Subcutaneous adipose tissue (tissue), 4 donors: ENCODE measurements around the gene H3-3A. TPM values are rescaled to one million over a fixed set of nuclear protein-coding genes. Genes with fewer than 3 reads are reported as not detected.

Experiments
- total RNA-seq, 4 donors: library from RNA; depleted of rRNA; stranded (reverse); fragments of >200 nt; gene quantifications; one replicate each; pipeline ENCODE4 v1.1.0, GENCODE V29; 2016
- TF ChIP-seq, protein P1 (sequence below): fragments of 450-650 bp; IDR thresholded peaks from one replicate; pipeline ENCODE4 v1.5.1; 2016; ENCODE audit warnings: low read depth, mild to moderate bottlenecking, control low read depth, antibody characterized with exemption, moderate library complexity

H3-3A gene
- total RNA-seq, 4 donors from 2014 or later: 191 to 368 (median 329) TPM

DNA sequence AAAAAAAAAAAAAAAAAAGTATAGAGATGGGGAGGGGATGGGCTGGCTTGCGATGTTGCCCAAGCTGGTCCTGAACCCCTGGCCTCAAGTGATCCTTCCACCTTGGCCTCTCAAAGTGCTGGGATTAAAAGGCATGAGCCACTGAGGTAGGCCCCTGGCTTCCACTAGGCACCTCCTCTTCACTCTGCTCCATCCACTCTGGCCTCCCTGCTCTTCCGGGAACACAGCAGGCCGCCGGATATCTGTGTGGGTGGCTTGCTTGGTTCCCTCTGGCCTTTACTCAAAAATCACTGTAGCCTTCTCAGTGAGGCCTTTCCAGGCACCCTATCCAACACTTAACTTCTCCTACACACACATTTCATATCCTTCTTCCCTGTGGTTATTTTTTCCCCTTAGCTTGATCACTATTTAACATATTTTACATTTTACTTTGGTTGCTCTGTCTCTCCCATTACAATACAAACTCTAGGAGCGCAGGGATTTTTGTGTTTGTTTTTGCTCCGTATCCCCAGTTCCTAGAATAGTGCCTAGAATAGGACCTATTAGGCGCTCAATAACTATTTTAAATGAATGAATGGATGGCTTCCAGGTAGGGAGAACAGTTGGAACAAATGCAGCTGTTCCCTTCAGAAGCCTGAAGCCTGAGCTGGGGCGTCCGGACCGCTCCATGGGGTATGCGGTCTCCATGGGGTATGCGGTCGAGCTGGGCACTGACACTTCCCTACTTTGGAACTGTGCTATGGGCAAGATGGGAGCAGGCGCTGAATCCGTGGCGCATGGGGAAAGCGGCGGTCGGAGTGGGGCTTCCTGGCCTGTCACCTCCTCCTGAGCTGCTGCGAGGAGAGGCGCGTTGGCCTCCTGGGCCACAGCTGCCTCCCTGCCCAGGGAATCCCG is 46.7 kb downstream of the H3-3A start:
- TF ChIP-seq, protein P1, sequence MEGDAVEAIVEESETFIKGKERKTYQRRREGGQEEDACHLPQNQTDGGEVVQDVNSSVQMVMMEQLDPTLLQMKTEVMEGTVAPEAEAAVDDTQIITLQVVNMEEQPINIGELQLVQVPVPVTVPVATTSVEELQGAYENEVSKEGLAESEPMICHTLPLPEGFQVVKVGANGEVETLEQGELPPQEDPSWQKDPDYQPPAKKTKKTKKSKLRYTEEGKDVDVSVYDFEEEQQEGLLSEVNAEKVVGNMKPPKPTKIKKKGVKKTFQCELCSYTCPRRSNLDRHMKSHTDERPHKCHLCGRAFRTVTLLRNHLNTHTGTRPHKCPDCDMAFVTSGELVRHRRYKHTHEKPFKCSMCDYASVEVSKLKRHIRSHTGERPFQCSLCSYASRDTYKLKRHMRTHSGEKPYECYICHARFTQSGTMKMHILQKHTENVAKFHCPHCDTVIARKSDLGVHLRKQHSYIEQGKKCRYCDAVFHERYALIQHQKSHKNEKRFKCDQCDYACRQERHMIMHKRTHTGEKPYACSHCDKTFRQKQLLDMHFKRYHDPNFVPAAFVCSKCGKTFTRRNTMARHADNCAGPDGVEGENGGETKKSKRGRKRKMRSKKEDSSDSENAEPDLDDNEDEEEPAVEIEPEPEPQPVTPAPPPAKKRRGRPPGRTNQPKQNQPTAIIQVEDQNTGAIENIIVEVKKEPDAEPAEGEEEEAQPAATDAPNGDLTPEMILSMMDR: no peak

DNA sequence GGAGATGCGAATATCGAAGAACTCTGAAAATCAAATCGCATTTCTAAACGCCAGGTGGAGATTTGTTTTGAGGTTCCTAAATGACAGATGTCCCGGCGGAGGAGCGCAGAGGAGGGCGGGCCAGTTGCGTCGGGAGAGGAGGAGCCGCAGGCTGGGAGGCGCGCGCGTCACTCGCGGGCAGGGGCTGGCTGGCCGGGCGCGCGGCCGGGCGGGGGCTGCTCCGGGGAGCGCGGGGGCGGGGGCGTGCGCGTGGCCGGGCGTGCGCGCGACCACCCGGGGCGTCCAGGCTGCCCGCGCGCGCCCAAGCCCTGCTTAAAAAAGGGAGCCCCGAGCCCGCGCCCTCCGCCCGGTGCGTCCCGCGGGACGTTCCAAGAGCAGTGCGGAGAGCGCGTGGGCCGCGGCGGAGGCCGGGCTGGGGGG is 47.3 kb downstream of the H3-3A start:
- TF ChIP-seq, protein P1: no peak

DNA sequence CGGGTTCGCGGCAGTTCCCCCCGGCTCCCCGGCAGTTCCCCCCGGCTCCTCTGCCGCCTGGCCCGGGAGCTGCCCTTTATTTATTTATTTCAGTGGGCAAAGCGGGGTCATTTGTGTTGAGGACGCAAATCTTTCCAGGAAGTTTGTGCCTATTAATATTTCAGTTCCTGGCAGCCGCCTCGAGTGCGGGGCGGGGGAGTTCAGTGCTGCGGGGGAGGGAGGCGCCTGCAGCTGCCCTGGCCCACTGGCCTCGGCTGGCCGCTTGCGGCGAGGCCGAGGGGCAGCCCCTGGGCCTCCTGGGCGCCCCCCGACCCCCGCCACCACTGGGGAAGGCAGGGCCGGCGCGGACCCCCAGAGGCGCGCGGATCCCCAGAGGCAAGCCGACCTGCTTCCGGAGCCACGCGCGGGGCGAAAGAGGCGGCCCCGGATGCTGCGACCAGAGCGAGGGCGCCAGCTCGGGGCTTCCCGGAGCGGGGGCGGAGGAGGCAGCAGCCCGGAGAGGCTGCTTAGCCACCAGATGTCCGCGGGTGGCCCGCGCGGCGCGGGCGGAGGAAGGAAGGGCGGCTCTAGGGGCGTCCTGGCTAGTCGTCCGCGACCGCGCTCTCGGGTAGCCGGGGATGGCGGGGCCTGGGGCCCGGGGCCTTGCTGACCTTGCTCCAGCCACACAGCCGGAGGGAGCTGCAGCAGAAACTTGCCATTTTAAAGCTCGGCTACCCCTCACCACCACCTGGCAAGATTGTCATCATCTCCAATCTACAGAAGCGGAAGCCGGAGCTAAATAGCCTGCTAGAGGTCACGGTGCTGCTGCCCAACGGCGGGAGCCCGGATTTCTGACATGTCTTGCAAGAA is 48.0 kb downstream of the H3-3A start:
- TF ChIP-seq, protein P1: no peak

DNA sequence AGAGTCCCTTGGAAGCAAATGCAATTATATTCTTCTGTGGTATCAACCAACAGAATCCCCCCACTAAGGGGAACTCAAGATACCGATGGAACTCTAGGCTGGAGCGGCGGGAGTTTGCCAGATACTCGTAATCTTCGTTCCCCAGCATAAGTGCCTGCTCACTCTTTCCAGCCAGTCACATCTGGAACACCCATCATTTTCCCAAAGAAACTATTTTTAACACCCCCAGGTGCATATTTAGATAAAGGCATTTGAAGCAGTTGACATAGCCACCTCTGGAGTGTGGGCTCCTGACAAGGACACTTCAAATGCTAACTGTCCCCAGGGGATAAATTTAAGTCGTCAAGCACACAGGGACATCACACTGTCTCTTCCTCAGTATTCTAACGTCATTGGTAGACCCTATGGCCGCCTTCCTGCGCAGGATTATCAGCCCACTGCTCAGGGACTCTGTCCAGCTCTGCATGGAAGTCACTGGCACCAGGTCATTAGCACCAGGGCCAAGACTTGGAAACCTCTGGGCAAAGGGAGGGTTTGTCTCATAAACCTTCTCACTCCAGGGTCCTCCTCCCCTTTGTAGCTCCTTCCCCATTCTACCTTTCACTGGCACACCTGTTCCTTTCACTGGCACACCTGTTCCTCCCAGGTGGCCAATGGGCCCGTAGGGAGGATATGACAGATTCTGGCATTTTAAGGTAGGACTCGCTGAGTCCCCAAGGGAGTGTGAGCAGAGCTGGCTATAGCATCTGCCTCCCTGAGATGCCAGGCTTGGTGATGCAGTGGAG is 48.8 kb downstream of the H3-3A start:
- TF ChIP-seq, protein P1: no peak

DNA sequence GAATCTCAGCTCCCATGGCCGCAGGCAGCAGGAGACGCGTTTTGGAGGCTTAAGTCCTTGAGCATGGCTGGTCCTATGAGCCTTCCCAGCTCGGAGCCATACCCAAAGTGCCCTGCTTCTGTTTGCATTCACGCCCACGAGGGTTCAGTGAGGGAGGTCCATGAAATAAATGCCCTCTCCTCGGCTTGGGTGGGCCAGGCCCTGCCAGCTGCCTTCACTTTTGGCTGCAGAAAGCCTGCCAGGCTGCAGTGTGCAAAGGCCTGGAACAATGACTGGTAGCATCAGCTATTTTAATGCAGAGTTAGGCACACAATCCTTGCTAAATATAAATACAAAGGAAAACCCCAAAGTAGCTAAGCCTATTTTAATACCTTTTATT is 49.4 kb downstream of the H3-3A start:
- TF ChIP-seq, protein P1: no peak

DNA sequence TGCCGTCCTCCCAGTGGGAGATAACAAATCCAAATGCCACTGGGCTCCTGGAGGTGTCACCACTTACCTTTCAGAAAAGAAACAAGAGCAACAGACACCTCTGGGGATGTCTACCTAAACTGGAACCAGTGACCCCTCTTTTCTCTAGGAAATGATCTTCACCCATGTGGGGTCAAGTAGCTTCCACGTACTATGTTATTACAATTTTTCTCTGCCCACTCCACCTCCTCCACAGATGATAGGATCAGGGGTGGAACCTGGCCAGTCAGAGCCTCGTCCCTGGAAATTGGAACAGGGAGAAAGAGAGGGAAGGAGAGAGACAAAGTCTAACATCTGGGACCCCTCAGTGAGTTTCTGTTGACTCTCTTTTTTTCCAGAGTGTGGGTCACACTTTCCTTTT is 50.1 kb downstream of the H3-3A start:
- TF ChIP-seq, protein P1: no peak
